ENCODE results near the gene RALGAPA2. TPM values are rescaled to one million over a fixed set of nuclear protein-coding genes. Genes with fewer than 3 reads are reported as not detected.

The RALGAPA2 gene
- total and polyA plus RNA-seq, 2 of the 13 experiments (the other 11 are each of a cell fraction or from before 2014, with no cell fraction given), result 13.8 to 17.7 TPM

DNA sequence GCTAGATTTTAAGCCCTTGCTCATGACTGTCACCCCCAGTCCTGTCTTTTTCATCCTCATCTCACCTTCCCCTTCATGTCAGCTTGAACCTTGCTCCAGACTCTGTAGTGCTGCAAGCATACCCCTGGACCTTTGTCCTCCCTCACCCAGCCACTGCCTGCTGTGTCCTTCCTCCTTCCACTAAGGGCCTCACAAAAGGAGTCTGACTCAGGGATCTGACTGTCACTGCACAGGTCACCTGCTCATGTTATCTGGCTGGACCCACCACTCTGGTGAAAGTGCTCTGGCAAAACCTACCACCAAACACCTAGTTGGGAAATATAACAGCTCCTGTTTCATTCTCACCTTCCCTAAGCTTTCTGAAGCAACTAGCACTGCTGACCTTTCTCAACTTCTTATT, 193.2 kb downstream of the RALGAPA2 start (continued):
- TF ChIP-seq, protein P1, sequence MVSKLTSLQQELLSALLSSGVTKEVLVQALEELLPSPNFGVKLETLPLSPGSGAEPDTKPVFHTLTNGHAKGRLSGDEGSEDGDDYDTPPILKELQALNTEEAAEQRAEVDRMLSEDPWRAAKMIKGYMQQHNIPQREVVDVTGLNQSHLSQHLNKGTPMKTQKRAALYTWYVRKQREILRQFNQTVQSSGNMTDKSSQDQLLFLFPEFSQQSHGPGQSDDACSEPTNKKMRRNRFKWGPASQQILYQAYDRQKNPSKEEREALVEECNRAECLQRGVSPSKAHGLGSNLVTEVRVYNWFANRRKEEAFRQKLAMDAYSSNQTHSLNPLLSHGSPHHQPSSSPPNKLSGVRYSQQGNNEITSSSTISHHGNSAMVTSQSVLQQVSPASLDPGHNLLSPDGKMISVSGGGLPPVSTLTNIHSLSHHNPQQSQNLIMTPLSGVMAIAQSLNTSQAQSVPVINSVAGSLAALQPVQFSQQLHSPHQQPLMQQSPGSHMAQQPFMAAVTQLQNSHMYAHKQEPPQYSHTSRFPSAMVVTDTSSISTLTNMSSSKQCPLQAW (CRISPR knock-in tag; IDR thresholded peaks at IDR 0.05), result peak; percentile 78
- TF ChIP-seq, protein P2, sequence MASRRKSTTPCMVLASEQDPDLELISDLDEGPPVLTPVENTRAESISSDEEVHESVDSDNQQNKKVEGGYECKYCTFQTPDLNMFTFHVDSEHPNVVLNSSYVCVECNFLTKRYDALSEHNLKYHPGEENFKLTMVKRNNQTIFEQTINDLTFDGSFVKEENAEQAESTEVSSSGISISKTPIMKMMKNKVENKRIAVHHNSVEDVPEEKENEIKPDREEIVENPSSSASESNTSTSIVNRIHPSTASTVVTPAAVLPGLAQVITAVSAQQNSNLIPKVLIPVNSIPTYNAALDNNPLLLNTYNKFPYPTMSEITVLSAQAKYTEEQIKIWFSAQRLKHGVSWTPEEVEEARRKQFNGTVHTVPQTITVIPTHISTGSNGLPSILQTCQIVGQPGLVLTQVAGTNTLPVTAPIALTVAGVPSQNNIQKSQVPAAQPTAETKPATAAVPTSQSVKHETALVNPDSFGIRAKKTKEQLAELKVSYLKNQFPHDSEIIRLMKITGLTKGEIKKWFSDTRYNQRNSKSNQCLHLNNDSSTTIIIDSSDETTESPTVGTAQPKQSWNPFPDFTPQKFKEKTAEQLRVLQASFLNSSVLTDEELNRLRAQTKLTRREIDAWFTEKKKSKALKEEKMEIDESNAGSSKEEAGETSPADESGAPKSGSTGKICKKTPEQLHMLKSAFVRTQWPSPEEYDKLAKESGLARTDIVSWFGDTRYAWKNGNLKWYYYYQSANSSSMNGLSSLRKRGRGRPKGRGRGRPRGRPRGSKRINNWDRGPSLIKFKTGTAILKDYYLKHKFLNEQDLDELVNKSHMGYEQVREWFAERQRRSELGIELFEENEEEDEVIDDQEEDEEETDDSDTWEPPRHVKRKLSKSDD (CRISPR knock-in tag; IDR thresholded peaks at IDR 0.05; ENCODE audit: low read depth), result no peak
- TF ChIP-seq, protein P3, sequence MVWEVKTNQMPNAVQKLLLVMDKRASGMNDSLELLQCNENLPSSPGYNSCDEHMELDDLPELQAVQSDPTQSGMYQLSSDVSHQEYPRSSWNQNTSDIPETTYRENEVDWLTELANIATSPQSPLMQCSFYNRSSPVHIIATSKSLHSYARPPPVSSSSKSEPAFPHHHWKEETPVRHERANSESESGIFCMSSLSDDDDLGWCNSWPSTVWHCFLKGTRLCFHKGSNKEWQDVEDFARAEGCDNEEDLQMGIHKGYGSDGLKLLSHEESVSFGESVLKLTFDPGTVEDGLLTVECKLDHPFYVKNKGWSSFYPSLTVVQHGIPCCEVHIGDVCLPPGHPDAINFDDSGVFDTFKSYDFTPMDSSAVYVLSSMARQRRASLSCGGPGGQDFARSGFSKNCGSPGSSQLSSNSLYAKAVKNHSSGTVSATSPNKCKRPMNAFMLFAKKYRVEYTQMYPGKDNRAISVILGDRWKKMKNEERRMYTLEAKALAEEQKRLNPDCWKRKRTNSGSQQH (CRISPR knock-in tag; IDR thresholded peaks at IDR 0.05; ENCODE audit: low read depth), result no peak
- TF ChIP-seq SALL1 (CRISPR knock-in tag; IDR thresholded peaks at IDR 0.05), result peak; percentile 77
- TF ChIP-seq, protein P4, sequence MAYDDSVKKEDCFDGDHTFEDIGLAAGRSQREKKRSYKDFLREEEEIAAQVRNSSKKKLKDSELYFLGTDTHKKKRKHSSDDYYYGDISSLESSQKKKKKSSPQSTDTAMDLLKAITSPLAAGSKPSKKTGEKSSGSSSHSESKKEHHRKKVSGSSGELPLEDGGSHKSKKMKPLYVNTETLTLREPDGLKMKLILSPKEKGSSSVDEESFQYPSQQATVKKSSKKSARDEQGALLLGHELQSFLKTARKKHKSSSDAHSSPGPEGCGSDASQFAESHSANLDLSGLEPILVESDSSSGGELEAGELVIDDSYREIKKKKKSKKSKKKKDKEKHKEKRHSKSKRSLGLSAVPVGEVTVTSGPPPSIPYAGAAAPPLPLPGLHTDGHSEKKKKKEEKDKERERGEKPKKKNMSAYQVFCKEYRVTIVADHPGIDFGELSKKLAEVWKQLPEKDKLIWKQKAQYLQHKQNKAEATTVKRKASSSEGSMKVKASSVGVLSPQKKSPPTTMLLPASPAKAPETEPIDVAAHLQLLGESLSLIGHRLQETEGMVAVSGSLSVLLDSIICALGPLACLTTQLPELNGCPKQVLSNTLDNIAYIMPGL (CRISPR knock-in tag; IDR thresholded peaks at IDR 0.05; ENCODE audit: borderline replicate concordance in 1 of 2, low read depth in 1 of 2), result no peak
- TF ChIP-seq SSRP1 (CRISPR knock-in tag; IDR thresholded peaks at IDR 0.05), result no peak
- TF ChIP-seq KDM1A (CRISPR knock-in tag; IDR thresholded peaks at IDR 0.05), result 0 out of 2 replicates have a peak, but pooled peaks have one; percentile 5
- TF ChIP-seq, protein P5, sequence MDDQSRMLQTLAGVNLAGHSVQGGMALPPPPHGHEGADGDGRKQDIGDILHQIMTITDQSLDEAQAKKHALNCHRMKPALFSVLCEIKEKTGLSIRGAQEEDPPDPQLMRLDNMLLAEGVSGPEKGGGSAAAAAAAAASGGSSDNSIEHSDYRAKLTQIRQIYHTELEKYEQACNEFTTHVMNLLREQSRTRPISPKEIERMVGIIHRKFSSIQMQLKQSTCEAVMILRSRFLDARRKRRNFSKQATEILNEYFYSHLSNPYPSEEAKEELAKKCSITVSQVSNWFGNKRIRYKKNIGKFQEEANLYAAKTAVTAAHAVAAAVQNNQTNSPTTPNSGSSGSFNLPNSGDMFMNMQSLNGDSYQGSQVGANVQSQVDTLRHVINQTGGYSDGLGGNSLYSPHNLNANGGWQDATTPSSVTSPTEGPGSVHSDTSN (CRISPR knock-in tag; IDR thresholded peaks at IDR 0.05; ENCODE audit: borderline replicate concordance), result no peak
- peak; percentile 69 for TF ChIP-seq PPARG (CRISPR knock-in tag; conservative IDR thresholded peaks at IDR 0.05)
- TF ChIP-seq MXD4 (CRISPR knock-in tag; IDR thresholded peaks at IDR 0.05), result 0 out of 2 replicates have a peak, but pooled peaks have one; percentile 34
- TF ChIP-seq ATAD3A (CRISPR knock-in tag; IDR thresholded peaks at IDR 0.05), result no peak
- TF ChIP-seq RXRB (CRISPR knock-in tag; IDR thresholded peaks at IDR 0.05; ENCODE audit: borderline replicate concordance), result peak; percentile 37; the same call in 1 of the 2 replicates
- TF ChIP-seq FOSL2 (CRISPR knock-in tag; IDR thresholded peaks at IDR 0.05), result peak; percentile 45; the same call in 1 of the 2 replicates
- TF ChIP-seq NFATC3 (CRISPR knock-in tag; IDR thresholded peaks at IDR 0.05), result no peak
- TF ChIP-seq TSC22D2 (CRISPR knock-in tag; IDR thresholded peaks at IDR 0.05; ENCODE audit: borderline replicate concordance), result no peak
- TF ChIP-seq ZNF317 (CRISPR knock-in tag; IDR thresholded peaks at IDR 0.05), result no peak
- TF ChIP-seq JDP2 (CRISPR knock-in tag; IDR thresholded peaks at IDR 0.05; ENCODE audit: borderline replicate concordance), result no peak
- TF ChIP-seq, protein P6, sequence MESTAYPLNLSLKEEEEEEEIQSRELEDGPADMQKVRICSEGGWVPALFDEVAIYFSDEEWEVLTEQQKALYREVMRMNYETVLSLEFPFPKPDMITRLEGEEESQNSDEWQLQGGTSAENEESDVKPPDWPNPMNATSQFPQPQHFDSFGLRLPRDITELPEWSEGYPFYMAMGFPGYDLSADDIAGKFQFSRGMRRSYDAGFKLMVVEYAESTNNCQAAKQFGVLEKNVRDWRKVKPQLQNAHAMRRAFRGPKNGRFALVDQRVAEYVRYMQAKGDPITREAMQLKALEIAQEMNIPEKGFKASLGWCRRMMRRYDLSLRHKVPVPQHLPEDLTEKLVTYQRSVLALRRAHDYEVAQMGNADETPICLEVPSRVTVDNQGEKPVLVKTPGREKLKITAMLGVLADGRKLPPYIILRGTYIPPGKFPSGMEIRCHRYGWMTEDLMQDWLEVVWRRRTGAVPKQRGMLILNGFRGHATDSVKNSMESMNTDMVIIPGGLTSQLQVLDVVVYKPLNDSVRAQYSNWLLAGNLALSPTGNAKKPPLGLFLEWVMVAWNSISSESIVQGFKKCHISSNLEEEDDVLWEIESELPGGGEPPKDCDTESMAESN (CRISPR knock-in tag; conservative IDR thresholded peaks at IDR 0.05), result no peak
- peak; percentile 64 for TF ChIP-seq HNF4G (IDR thresholded peaks at IDR 0.05; ENCODE audit: borderline replicate concordance, low read depth, low read length)
- peak; percentile 79; the same call in 1 of the 2 replicates for TF ChIP-seq HNF4G (CRISPR knock-in tag; IDR thresholded peaks at IDR 0.05; ENCODE audit: borderline replicate concordance, low read depth)

Measured in HepG2 (cell line).